Measurements from ENCODE around the gene IGFBP3. TPM values are rescaled to one million over a fixed set of nuclear protein-coding genes. Genes with fewer than 3 reads are reported as not detected.

Gene IGFBP3
- total and polyA plus RNA-seq, 2 experiments from 2014 or later, result 11.2 to 11.3 TPM

GRCh38 chr7:45921699-45922519 is 837 bp upstream of the IGFBP3 start:
- peak; percentile 10 for ATAC-seq
- 0 out of 2 replicates have a peak, but pooled peaks cover 7% of the 10 kb centered on the region for H4K20me1 ChIP-seq (replicated peaks; ENCODE audit: insufficient read depth)
- peaks cover 40% of the 10 kb centered on the region for H3K4me1 Mint-ChIP-seq
- H3K9me3 Mint-ChIP-seq, result no peaks in the 10 kb centered on the region
- peaks cover 56% of the 10 kb centered on the region for H3K27me3 Mint-ChIP-seq (ENCODE audit: insufficient read depth, low read depth, poor library complexity)
- no peak overlapping the region for H3K27ac ChIP-seq (ENCODE audit: low read depth)
- peak overlapping the region; percentile 90 for H2AFZ ChIP-seq
- DNase-seq (ENCODE audit: low spot score), result peak; percentile 85
- H3K36me3 Mint-ChIP-seq (ENCODE audit: low read depth), result no peaks in the 10 kb centered on the region; the same call in 2 of the 3 replicates
- H3K4me1 ChIP-seq (ENCODE audit: insufficient read depth), result peaks cover 51% of the 10 kb centered on the region
- H3K36me3 ChIP-seq (ENCODE audit: insufficient read depth), result no peaks in the 10 kb centered on the region
- no peak overlapping the region for H3K27ac Mint-ChIP-seq
- H3K4me3 ChIP-seq, result peak overlapping the region; percentile 77
- TF ChIP-seq EZH2phosphoT487 (IDR thresholded peaks at IDR 0.05; ENCODE audit: unreplicated experiment) (peak; percentile 59), ZNF114 (CRISPR knock-in tag; IDR thresholded peaks at IDR 0.05) (no peak), JUNB (IDR thresholded peaks at IDR 0.05; ENCODE audit: unreplicated experiment) (no peak), EZH2 (IDR thresholded peaks at IDR 0.05; ENCODE audit: low read depth, unreplicated experiment) (peak; percentile 54), CTCF (conservative IDR thresholded peaks at IDR 0.05; ENCODE audit: low read depth in 2 of 2) (peak; percentile 92 to 96), ZNF462 (CRISPR knock-in tag; IDR thresholded peaks at IDR 0.05) (no peak), STAT1 (IDR thresholded peaks at IDR 0.05; ENCODE audit: unreplicated experiment) (no peak), ZNF331 (CRISPR knock-in tag; IDR thresholded peaks at IDR 0.05; ENCODE audit: low read depth) (no peak), CREB1 (CRISPR knock-in tag; IDR thresholded peaks at IDR 0.05; ENCODE audit: low read depth) (no peak), NANOG (IDR thresholded peaks at IDR 0.05; ENCODE audit: borderline replicate concordance) (no peak)
- peak overlapping the region; percentile 76 for H3K4me3 Mint-ChIP-seq
- H3K4me2 ChIP-seq, result peak overlapping the region; percentile 84
- peaks cover 6% of the 10 kb centered on the region; the same call in 1 of the 2 replicates for H3F3A ChIP-seq (replicated peaks; ENCODE audit: low read depth)
- 0 out of 2 replicates have a peak, but pooled peaks cover 7% of the 10 kb centered on the region for H3K9me2 ChIP-seq (ENCODE audit: insufficient read depth)
- H3K27me3 ChIP-seq (ENCODE audit: insufficient read depth), result peaks cover 57% of the 10 kb centered on the region
- H3K79me2 ChIP-seq (replicated peaks; ENCODE audit: insufficient read depth), result no peaks in the 10 kb centered on the region

Data from GM23338 (cell line).